ENCODE results near the gene GAB3. TPM values are rescaled to one million over a fixed set of nuclear protein-coding genes. Genes with fewer than 3 reads are reported as not detected.
"Not testable (repeated sequence)": the region's sequence is repeated elsewhere in the genome, so short reads cannot be mapped to it uniquely, and the experiment has no call there.

Gene GAB3
- total RNA-seq, 1 donor, result 0.43 TPM

DNA sequence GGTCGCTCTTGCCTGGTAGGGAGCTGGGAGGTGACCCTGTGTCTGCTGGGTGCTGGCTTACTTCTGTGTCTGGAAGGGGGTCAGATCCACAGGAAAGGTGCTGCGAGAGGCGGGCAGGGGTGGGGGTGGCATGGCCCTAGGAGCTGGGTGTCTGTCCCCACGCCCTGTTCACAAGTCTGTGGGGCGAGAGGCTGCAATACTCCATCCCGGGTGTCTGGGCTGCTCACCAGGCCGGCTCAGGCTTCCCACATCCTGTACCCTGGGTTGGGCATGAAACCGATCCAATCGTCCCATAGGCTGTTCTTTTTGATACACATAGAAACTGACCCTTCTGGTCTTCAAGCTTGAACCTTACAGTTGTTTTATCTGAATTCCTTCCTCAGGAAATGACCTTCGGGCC, 96.5 kb downstream of the GAB3 start:
- no peak overlapping the region for H3K4me3 ChIP-seq (ENCODE audit: low read depth, low read length)
- DNase-seq (ENCODE audit: low read depth), result no peak
- TF ChIP-seq, protein P1, sequence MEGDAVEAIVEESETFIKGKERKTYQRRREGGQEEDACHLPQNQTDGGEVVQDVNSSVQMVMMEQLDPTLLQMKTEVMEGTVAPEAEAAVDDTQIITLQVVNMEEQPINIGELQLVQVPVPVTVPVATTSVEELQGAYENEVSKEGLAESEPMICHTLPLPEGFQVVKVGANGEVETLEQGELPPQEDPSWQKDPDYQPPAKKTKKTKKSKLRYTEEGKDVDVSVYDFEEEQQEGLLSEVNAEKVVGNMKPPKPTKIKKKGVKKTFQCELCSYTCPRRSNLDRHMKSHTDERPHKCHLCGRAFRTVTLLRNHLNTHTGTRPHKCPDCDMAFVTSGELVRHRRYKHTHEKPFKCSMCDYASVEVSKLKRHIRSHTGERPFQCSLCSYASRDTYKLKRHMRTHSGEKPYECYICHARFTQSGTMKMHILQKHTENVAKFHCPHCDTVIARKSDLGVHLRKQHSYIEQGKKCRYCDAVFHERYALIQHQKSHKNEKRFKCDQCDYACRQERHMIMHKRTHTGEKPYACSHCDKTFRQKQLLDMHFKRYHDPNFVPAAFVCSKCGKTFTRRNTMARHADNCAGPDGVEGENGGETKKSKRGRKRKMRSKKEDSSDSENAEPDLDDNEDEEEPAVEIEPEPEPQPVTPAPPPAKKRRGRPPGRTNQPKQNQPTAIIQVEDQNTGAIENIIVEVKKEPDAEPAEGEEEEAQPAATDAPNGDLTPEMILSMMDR (IDR thresholded peaks at IDR 0.05; ENCODE audit: insufficient read depth, low read depth, low read length), result no peak

DNA sequence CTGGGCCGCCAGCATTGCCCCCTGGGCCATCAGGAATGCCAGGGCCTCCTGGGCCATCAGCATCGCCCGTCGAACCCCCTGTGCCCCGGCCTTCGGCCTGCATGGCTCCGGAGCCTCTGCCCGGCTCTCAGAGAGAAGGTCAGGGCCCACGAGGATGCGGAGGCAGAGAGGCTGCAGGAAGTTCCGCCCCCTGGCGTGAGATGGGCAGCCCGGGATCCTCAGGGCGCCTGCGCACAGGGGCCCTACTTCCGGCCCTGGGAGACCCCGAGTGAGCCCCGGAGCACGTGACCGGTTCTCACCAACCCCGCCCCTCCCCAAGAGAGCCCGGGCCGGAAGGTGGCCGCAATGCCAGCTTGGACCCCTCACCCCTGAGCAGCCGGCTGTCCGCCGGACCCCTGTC, 97.5 kb downstream of the GAB3 start, which contains the start of gene CTAG2:
Gene CTAG2, minus strand, starts transcription at position 167 of the 400 bp plus-strand sequence. Its CDS starts 64 bp downstream, at position 103.
- H3K4me3 ChIP-seq (ENCODE audit: low read depth, low read length); DNase-seq (ENCODE audit: low read depth): not testable (repeated sequence)

DNA sequence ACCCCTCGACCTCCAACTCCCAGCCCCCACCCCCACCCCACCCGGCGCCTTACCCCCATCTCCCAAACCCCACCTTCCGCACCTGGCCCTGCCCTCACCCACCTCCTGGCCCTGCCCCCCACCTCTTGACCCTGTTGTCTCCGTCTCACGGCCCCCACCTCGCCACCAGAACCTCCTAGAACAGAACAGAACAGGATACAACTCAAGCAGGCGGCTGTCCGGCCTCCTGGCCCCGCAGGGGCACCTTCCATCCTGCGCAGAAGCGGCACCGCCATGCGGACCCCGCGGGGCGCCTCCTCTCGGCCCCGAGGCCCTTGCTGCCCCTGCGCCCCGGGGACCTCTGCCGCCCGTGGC, 97.9 kb downstream of the GAB3 start:
- DNase-seq (ENCODE audit: low read depth), result no peak
- no peak overlapping the region for H3K4me3 ChIP-seq (ENCODE audit: low read depth, low read length)
- TF ChIP-seq, protein P1 (IDR thresholded peaks at IDR 0.05; ENCODE audit: insufficient read depth, low read depth, low read length), result no peak

DNA sequence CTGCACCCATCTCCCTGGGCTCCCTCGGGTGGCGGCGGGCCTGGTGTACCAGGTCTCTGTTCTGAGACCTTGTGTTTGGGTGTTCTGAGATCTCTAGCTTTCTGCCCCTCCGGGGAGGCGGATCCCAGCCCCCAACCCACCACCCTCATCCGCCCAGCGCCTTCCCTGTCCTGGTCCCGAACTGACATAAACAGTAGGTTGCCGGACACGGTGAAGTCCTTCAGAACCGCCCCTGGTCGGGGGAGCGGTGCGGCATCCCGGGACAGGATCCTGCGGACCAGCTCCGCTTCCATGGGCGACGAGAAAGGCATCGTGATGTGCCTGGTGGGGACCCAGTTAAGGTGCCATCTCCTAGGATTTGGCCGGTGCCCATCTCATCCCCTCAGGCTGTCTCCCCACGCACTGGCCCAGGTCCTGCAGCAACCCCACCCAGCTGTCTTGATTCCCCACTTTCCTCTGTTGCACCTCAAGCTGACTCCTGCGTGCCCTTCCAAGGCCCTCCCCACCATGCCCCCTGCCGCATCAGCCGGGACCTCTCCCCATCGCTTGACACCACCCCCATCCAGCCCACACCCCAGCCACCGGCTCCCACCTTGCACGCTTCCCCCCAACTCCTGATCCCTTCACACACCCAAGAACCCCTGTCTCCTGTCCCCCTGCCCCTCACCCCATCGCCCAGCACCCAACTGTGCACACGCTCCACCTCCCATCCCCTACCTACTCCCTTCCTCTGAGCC, 98.4 kb downstream of the GAB3 start:
- TF ChIP-seq, protein P1 (IDR thresholded peaks at IDR 0.05; ENCODE audit: insufficient read depth, low read depth, low read length), result no peak
- DNase-seq (ENCODE audit: low read depth), result no peak
- no peak overlapping the region for H3K4me3 ChIP-seq (ENCODE audit: low read depth, low read length)

DNA sequence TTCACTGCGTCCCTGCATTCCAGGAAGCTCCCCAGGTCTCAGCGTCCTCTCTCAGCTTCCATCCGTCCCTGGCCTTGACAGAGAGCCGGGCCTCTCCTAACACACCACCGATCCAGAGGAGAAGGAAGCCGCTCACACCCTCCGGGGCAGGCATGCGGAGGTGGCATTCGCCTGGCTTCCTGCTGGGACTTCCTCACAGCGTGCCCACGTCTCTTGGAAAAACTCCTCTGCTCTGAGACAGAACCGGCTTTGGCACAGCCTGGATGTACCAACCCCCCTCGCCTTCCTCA, 100.7 kb downstream of the GAB3 start:
- no peak overlapping the region for H3K4me3 ChIP-seq (ENCODE audit: low read depth, low read length)
- no peak for DNase-seq (ENCODE audit: low read depth)
- TF ChIP-seq, protein P1 (IDR thresholded peaks at IDR 0.05; ENCODE audit: insufficient read depth, low read depth, low read length), result no peak

DNA sequence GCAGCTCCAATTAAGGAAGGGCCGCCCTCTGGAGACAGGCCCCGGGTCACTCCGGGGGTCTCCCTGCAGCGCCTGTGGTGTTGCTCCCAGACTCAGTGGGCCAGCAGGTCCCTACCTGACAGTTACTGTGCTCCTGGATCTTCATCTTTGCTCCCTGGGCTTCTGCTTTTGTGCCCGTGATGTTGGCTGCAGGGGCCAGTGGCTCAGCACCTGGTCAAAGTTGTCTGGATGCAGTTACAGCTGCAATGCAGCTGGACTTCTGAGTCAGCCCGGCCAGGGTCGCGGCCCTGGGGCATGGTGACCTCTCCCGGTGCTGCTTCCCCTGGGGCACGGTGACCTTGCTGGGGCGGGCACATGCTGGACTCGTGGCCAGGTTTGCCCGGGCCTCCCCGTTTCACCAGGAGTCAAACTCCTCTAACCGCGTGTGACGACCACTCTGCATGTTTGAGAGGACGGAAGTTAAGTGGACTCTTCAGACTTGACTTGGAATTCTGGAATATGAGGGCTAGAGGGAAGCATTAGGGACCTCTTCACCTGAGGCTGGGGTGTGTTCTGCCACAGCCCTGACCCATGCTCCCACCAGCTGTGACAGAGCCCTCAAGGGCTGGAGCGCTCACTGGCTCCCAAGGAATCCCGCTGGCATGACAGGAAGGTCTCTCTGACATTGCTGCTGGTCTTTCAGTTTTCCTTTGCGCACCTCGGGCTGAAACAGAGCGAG, 101.2 kb downstream of the GAB3 start:
- DNase-seq (ENCODE audit: low read depth), result no peak
- TF ChIP-seq, protein P1 (IDR thresholded peaks at IDR 0.05; ENCODE audit: insufficient read depth, low read depth, low read length), result no peak

DNA sequence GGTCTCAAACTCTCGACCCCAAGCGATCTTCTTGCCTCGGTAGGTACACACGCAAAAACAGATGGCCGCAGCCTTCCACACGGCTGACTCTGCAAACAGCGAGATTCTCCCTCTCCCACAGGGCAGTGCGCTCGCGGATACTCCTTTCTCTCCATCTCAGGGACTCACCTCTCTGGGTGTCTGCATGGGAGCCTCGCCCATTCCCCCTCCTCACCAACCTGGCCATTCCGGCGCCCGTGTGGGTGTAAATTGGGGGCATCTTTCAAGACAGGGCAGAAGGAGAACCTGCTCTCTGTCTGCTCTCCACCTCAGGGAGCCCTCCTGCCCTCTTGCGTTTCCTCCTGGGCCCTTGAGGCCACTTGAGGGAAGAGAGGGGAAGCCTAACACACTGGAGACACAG, 101.9 kb downstream of the GAB3 start:
- no peak overlapping the region for H3K4me3 ChIP-seq (ENCODE audit: low read depth, low read length)
- TF ChIP-seq, protein P1 (IDR thresholded peaks at IDR 0.05; ENCODE audit: insufficient read depth, low read depth, low read length), result no peak
- DNase-seq (ENCODE audit: low read depth), result no peak

More for the DNA sequence above, 101.2 kb downstream of the GAB3 start:
- H3K4me3 ChIP-seq (ENCODE audit: low read depth, low read length), result no peak overlapping the region

DNA sequence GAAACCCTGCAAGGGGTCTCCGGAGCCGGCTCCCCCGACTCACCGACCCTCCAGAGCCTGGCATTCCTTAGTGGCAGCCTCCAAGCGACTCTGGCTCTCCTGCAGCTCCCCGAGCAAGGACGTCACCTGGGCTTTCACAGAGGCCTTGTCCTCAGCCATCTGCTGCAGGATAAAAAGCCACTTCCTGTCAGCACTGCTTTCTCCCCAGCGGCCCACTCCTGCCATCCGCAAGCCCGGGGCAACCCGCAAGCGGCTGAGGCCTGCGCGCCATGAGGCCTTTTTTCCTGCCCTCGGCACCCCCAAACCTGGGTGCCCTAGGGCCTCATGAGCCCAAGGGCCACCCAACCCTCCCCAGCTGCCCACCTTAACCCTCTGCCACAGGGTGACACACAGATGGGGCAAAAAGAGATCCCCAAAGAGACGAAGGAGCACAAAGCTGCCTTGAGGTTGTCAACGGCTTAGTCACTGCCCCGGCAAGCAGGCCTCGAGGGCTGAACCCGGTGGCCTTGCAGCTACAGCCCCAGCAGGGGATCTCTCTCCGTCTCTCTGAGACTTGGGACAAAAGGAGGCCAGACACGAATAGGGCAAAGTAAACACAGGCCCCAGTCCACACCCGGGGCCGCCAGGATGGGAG, 105.0 kb downstream of the GAB3 start:
- not testable (repeated sequence) for DNase-seq (ENCODE audit: low read depth); H3K4me3 ChIP-seq (ENCODE audit: low read depth, low read length)

DNA sequence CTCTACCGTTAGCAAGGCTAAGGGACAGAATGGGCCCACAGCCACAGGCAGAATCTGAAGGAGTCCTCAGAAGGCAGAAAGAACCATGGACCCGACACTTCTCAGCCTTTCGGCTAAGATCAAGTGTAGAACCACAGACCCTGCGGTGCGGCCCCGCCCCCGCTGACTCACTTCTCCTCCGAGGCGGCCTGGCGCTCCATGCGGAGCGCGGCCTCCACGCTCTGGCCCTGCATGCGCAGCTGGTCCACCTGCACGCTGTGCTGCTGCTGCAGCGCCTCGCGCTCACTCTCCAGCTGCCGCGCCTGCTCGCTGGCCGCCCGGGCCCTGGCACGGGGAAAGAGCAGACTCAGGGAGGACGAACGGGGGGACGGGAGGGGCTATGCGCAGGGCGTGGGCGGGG, 107.2 kb downstream of the GAB3 start:
- not testable (repeated sequence) for DNase-seq (ENCODE audit: low read depth)

DNA sequence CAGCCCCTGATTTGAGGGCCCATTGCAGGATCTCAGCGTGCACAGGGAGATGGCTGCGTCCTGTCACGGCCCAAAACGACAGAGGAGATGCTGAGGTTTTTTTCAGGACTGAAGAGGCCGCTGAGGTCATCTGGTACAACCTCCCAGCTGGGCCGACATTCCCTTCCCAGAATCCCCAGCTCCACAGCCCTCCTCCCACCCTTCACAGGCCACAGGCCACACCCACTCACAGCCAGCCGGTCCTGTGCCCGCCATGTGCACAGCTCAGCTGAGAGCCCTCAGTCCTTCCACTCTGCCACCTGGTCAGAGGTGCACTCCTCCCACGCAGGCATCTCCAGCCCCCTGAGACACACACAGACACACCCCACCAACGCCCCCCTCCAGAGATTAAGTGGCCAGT, 109.1 kb downstream of the GAB3 start:
- not testable (repeated sequence) for DNase-seq (ENCODE audit: low read depth); H3K4me3 ChIP-seq (ENCODE audit: low read depth, low read length)

More for the DNA sequence above, 107.2 kb downstream of the GAB3 start:
- not testable (repeated sequence) for H3K4me3 ChIP-seq (ENCODE audit: low read depth, low read length)

DNA sequence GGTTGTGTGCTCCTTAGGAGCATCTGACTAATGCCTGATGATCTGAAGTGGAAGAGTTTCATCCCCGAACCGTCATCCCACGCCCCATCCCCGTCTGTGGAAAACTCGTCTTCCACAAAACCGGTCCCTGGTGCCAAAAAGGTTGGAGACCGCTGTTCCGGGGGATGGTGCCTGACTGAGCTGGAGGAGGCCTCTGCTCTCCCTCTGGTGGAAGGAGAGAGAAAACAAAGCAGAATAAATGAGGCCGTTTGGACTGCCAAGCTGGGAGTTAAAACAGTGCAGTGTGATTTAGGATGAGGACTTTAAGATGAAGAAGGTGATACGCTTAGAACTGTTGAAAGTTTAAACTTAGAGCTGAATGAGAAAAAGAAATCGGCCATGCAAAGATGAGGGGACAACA, 117.2 kb downstream of the GAB3 start:
- not testable (repeated sequence) for DNase-seq (ENCODE audit: low read depth); H3K4me3 ChIP-seq (ENCODE audit: low read depth, low read length)

All from fibroblast of villous mesenchyme (primary cell).